Smooth muscle cell (in vitro differentiated cells): ENCODE measurements around the gene ZKSCAN5. TPM values are rescaled to one million over a fixed set of nuclear protein-coding genes. Genes with fewer than 3 reads are reported as not detected.

Source experiments
- DNase-seq: peaks from one replicate; lab custom pipeline; 2025; ENCODE audit not compliant: unreplicated experiment; lab: John Stamatoyannopoulos, UW
- H2AFZ ChIP-seq: fragments of 200-600 bp; sonication (generic); 2 replicates; pipeline ENCODE4 v1.6.0; 2016; ENCODE audit warnings: antibody characterized with exemption, low read depth, mild to moderate bottlenecking
- H3F3A ChIP-seq: fragments of 200-600 bp; sonication (generic); 2 replicates; pipeline ENCODE4 v1.6.0; 2017; ENCODE audit warnings: antibody characterized with exemption, low read depth
- H3K27ac ChIP-seq: fragments of 200-600 bp; sonication (generic); 2 replicates; pipeline ENCODE4 v1.5.1; 2016; ENCODE audit warnings: low read depth, mild to moderate bottlenecking
- H3K27me3 ChIP-seq: fragments of 200-600 bp; sonication (generic); 2 replicates; pipeline ENCODE4 v1.6.1; 2016; ENCODE audit warnings: low read depth, mild to moderate bottlenecking
- H3K36me3 ChIP-seq: fragments of 200-600 bp; sonication (generic); 2 replicates; pipeline ENCODE4 v1.5.1; 2016; ENCODE audit warnings: low read depth
- H3K4me1 ChIP-seq: fragments of 200-600 bp; sonication (generic); 2 replicates; pipeline ENCODE4 v1.5.1; 2016; ENCODE audit warnings: low read depth
- H3K4me2 ChIP-seq: fragments of 200-600 bp; sonication (generic); 2 replicates; pipeline ENCODE4 v1.6.0; 2016; ENCODE audit warnings: mild to moderate bottlenecking
- H3K4me3 ChIP-seq: fragments of 200-600 bp; sonication (generic); 2 replicates; pipeline ENCODE4 v1.5.1; 2016; ENCODE audit warnings: mild to moderate bottlenecking
- H3K79me2 ChIP-seq: fragments of 200-600 bp; sonication (generic); 2 replicates; pipeline ENCODE4 v1.6.0; 2016; ENCODE audit warnings: low read depth, mild to moderate bottlenecking
- H3K9ac ChIP-seq: fragments of 200-600 bp; sonication (generic); 2 replicates; pipeline ENCODE4 v1.6.0; 2016; ENCODE audit warnings: low read depth
- H3K9me3 ChIP-seq: fragments of 200-600 bp; sonication (generic); replicated peaks from 2 replicates; pipeline ENCODE4 v1.5.1; 2016; ENCODE audit warnings: low read depth
- H4K20me1 ChIP-seq: fragments of 200-600 bp; sonication (generic); 2 replicates; pipeline ENCODE4 v1.6.0; 2016; ENCODE audit warnings: low read depth
- CTCF ChIP-seq: fragments of 200-600 bp; sonication (generic); IDR thresholded peaks from 2 replicates; pipeline ENCODE4 v1.5.1; 2017; ENCODE audit warnings: borderline replicate concordance, mild to moderate bottlenecking, antibody characterized with exemption; ENCODE audit not compliant: insufficient read depth, poor library complexity, severe bottlenecking
- WGBS: methylation state at CpG from one replicate; pipeline ENCODE4 v1.1.7; 2016; ENCODE audit warnings: low lambda C conversion rate; 5-methylcytosine and 5-hydroxymethylcytosine counted together
- polyA plus RNA-seq: library from polyadenylated mRNA; unstranded; fragments of >200 nt; fragmentation: Nextera tagmentation; extraction: Ambion mirVana; gene quantifications from 2 replicates; pipeline ENCODE4 v1.2.1, GENCODE V29; 2016
- total RNA-seq: library from RNA; depleted of rRNA; stranded (reverse); fragments of >200 nt; gene quantifications from 2 replicates; pipeline ENCODE4 v1.2.3, GENCODE V29; 2014

ZKSCAN5 gene
- total and polyA plus RNA-seq, 2 experiments from 2014 or later, result 7.6 to 16.5 TPM

- Histone ChIP-seq H3F3A (peaks cover 3% of the 10 kb centered on the region), H4K20me1 (peaks cover 10% of the 10 kb centered on the region), H3K4me1 (no peaks in the 10 kb centered on the region), H3K4me3 (peak within 1 kb of the TSS; percentile 87), H3K4me2 (peak within 1 kb of the TSS; percentile 94), H2AFZ (peak within 1 kb of the TSS; percentile 93), H3K36me3 (no peaks in the 10 kb centered on the region), H3K79me2 (peaks cover 50% of the 10 kb centered on the region), H3K27ac (peak within 1 kb of the TSS; percentile 83), H3K9ac (peak within 1 kb of the TSS; percentile 87), H3K27me3 (no peaks in the 10 kb centered on the region), H3K9me3 (no peaks in the 10 kb centered on the region)
- under 1% methylated on average over 49 of the region's 56 CpGs for WGBS
- DNase-seq, result peak; percentile 86
- no peak for TF ChIP-seq CTCF
Measured at GRCh38 chr7:99472561-99473314, 31.7 kb upstream of the ZKSCAN5 start, which contains the start of gene ZNF789. Gene ZNF789, plus strand, starts transcription at chr7:99472890. Its CDS starts 3,567 bp downstream, at chr7:99476457.

GRCh38 chr7:99473315-99473596, 31.2 kb upstream of the ZKSCAN5 start:
- Histone ChIP-seq H3K4me1 (no peaks in the 10 kb centered on the region), H3K4me2 (peak overlapping the region; percentile 92), H2AFZ (peak overlapping the region; percentile 77), H3K4me3 (peak overlapping the region; percentile 87), H3K79me2 (peaks cover 54% of the 10 kb centered on the region), H4K20me1 (peaks cover 10% of the 10 kb centered on the region), H3K36me3 (no peaks in the 10 kb centered on the region), H3F3A (peaks cover 3% of the 10 kb centered on the region), H3K27ac (peak overlapping the region; percentile 72), H3K9me3 (no peaks in the 10 kb centered on the region), H3K27me3 (no peaks in the 10 kb centered on the region), H3K9ac (peak overlapping the region; percentile 87)
- no peak for TF ChIP-seq CTCF
- no peak for DNase-seq
- WGBS, result 4% methylated on average over 7 of the region's 7 CpGs

GRCh38 chr7:99476107-99476506, 28.4 kb upstream of the ZKSCAN5 start:
- H3K27ac ChIP-seq, result no peak overlapping the region
- WGBS, result 95% methylated on average over 5 of the region's 5 CpGs
- DNase-seq, result no peak
- no peaks in the 10 kb centered on the region for H3K4me1 ChIP-seq
- H3K79me2 ChIP-seq, result peaks cover 63% of the 10 kb centered on the region
- peaks cover 10% of the 10 kb centered on the region for H4K20me1 ChIP-seq
- H2AFZ ChIP-seq, result no peak overlapping the region
- no peaks in the 10 kb centered on the region for H3K9me3 ChIP-seq
- no peak for TF ChIP-seq CTCF
- no peak overlapping the region for H3K4me3 ChIP-seq
- H3F3A ChIP-seq, result peaks cover under 1% of the 10 kb centered on the region
- no peaks in the 10 kb centered on the region for H3K27me3 ChIP-seq
- no peak overlapping the region for H3K9ac ChIP-seq
- H3K4me2 ChIP-seq, result no peak overlapping the region
- H3K36me3 ChIP-seq, result peaks cover 6% of the 10 kb centered on the region
